Mammary epithelial cell (primary cell): ENCODE results near the gene RRAD.

Experiments used
- EZH2 ChIP-seq: IDR thresholded peaks from 2 replicates; pipeline ENCODE4 v1.6.1; 2012; ENCODE audit warnings: low read length, inconsistent platforms, borderline replicate concordance
- TF ChIP-seq, protein P1 (sequence below), 2 donors: IDR thresholded peaks in 1 of 2; conservative IDR thresholded peaks in 1 of 2; 2 replicates each; pipeline ENCODE4 v1.5.1; 2011 to 2012; ENCODE audit warnings: inconsistent platforms in 2 of 2, low read length in 2 of 2, mild to moderate bottlenecking in 2 of 2, control low read depth in 1 of 2, low read depth in 1 of 2; ENCODE audit not compliant: insufficient read depth in 1 of 2; ENCODE audit errors: extremely low read depth in 1 of 2

GRCh38 chr16:66894055-66894454, 31.3 kb downstream of the RRAD start:
- TF ChIP-seq, protein P1, sequence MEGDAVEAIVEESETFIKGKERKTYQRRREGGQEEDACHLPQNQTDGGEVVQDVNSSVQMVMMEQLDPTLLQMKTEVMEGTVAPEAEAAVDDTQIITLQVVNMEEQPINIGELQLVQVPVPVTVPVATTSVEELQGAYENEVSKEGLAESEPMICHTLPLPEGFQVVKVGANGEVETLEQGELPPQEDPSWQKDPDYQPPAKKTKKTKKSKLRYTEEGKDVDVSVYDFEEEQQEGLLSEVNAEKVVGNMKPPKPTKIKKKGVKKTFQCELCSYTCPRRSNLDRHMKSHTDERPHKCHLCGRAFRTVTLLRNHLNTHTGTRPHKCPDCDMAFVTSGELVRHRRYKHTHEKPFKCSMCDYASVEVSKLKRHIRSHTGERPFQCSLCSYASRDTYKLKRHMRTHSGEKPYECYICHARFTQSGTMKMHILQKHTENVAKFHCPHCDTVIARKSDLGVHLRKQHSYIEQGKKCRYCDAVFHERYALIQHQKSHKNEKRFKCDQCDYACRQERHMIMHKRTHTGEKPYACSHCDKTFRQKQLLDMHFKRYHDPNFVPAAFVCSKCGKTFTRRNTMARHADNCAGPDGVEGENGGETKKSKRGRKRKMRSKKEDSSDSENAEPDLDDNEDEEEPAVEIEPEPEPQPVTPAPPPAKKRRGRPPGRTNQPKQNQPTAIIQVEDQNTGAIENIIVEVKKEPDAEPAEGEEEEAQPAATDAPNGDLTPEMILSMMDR (conservative IDR thresholded peaks at IDR 0.05 in 1 of 2, IDR thresholded peaks at IDR 0.05 in 1 of 2; ENCODE audit: extremely low read depth in 1 of 2, insufficient read depth in 1 of 2, low read depth in 1 of 2, low read length in 2 of 2), result no peak
- no peak for TF ChIP-seq EZH2
